Memory B cell (primary cell): Measurements from ENCODE around the gene RB1.
A peak's percentile ranks its signal among the peaks of the same experiment; 100 is the strongest.
"Not testable (repeated sequence)": the region's sequence is repeated elsewhere in the genome, so short reads cannot be mapped to it uniquely, and the experiment has no call there.

Experiments
- ATAC-seq: fragments of 150-1000 bp; cut with Tn5 transposase; 2 replicates; pipeline ENCODE4 v1.10.0; 2021; ENCODE audit warnings: low read depth, mild to moderate bottlenecking, moderate library complexity
- DNase-seq, 2 donors: peaks; one replicate each; pipeline ENCODE4 v3.0.0; 2022; ENCODE audit warnings: low spot score in 2 of 2
- H3K27ac Mint-ChIP-seq: one replicate; pipeline ENCODE4 v1.8.0; 2022; ENCODE audit warnings: mild to moderate bottlenecking, moderate library complexity, mixed read lengths
- H3K27me3 Mint-ChIP-seq: one replicate; pipeline ENCODE4 v1.8.0; 2022; ENCODE audit warnings: mixed read lengths
- H3K36me3 Mint-ChIP-seq: one replicate; pipeline ENCODE4 v1.8.0; 2022; ENCODE audit warnings: mild to moderate bottlenecking, mixed read lengths
- H3K4me1 Mint-ChIP-seq: one replicate; pipeline ENCODE4 v1.8.0; 2022; ENCODE audit warnings: mixed read lengths
- H3K4me3 Mint-ChIP-seq: one replicate; pipeline ENCODE4 v1.8.0; 2022; ENCODE audit warnings: mild to moderate bottlenecking, moderate library complexity, mixed read lengths
- H3K9me3 Mint-ChIP-seq: one replicate; pipeline ENCODE4 v1.8.0; 2022; ENCODE audit warnings: mixed read lengths

Gene RB1

DNA sequence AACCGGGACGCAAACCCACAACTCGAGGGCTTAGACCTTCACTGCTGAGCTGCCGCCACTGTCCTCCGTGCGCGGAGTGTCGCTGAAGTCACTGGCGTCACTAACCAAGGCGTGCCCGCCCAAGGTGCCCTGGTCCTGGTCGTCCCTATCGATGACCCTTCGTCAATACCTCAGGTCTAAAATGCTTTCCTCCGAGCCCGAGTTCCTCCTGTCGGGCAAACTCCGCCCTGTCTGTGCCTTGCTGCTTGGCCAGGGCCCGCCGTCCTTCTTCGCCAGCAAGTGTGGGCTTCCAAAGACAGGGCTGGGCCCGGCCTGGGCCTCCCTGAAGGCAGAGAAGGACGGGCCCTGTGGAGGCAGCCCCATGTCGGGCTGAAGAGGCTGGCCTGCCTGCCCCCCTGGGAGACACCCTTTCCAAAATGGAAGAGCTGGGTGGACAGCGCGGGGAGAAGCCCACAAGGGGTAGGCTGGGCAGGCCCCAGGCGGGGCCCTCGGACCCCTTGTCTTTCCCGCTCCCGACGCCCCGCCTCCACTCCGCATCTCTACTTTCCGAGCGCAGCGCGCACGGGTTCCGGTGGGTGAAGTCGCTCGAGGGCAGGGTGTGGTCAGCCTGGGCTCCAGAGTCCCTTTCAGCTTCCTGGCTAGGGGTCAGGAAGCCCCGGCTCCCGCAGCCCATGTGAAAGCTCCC is 13.4 kb downstream of the RB1 start:
- H3K36me3 Mint-ChIP-seq: peaks cover 57% of the 10 kb centered on the region
- H3K4me1 Mint-ChIP-seq: peaks cover 24% of the 10 kb centered on the region
- H3K27me3 Mint-ChIP-seq: no peaks in the 10 kb centered on the region
- H3K4me3 Mint-ChIP-seq: no peak overlapping the region
- peaks cover 2% of the 10 kb centered on the region for H3K9me3 Mint-ChIP-seq
- ATAC-seq: no peak
- DNase-seq: no peak
- no peak overlapping the region for H3K27ac Mint-ChIP-seq

DNA sequence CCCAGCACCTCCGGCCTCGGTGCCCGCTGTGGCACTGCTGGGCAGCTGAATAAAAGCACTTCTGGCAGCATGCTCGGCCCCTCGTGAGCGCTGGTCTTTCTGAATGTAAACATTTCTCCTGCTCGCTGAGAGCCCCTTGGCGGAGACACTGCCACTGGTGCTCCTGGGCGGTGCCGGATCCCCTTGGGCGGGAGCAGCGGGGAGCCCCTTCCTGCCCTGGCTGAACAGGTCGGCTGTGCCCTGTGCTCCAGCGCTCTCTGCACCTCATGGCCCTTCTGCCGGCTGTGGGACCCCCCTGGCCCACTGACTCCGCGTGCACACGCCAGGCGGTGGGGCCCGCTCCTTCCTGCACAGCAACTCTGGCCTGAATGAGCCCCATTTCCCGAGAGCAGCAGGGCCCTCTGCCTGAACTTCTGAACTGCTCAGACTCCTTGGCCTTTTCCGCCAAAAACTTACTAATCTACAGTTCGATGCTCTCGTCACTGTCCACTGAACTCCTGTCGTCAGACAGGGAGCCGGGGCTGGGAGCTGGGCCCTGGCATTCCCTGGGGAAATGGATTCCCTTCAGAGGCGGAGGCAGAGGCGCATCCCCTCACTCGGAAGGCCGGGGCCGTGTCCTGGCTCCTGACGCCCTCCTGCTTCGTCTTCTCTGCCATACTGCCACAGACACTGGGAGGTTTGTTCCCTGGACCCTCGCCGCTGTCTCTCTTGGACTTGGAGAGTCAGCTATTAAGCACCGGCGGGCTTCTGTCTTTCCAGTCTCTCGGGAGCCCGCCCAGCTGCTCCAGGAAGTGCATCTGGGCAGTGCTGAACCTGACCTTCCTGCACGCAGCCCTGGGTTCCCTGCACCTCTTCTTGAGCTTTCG is 14.2 kb downstream of the RB1 start:
- peaks cover 23% of the 10 kb centered on the region for H3K4me1 Mint-ChIP-seq
- H3K9me3 Mint-ChIP-seq: peaks cover 7% of the 10 kb centered on the region
- ATAC-seq (no peak), DNase-seq (no peak)
- H3K36me3 Mint-ChIP-seq: peaks cover 59% of the 10 kb centered on the region
- peak overlapping the region; percentile 65 for H3K4me3 Mint-ChIP-seq
- no peaks in the 10 kb centered on the region for H3K27me3 Mint-ChIP-seq
- H3K27ac Mint-ChIP-seq: no peak overlapping the region

GRCh38 chr13:48318377-48318811 is 14.8 kb downstream of the RB1 start:
- Mint-ChIP-seq H3K36me3 (peaks cover 56% of the 10 kb centered on the region), H3K4me3 (peak overlapping the region; percentile 65), H3K27me3 (no peaks in the 10 kb centered on the region), H3K4me1 (peaks cover 20% of the 10 kb centered on the region), H3K27ac (peak overlapping the region; percentile 17), H3K9me3 (peaks cover 7% of the 10 kb centered on the region)
- ATAC-seq (no peak), DNase-seq (no peak)

GRCh38 chr13:48318821-48319511 is 15.4 kb downstream of the RB1 start:
- no peak overlapping the region for H3K27ac Mint-ChIP-seq
- peaks cover 7% of the 10 kb centered on the region for H3K9me3 Mint-ChIP-seq
- peak; percentile 29 for ATAC-seq
- H3K4me3 Mint-ChIP-seq: peak overlapping the region; percentile 65
- H3K36me3 Mint-ChIP-seq: peaks cover 54% of the 10 kb centered on the region
- peaks cover 21% of the 10 kb centered on the region for H3K4me1 Mint-ChIP-seq
- no peak for DNase-seq
- H3K27me3 Mint-ChIP-seq: no peaks in the 10 kb centered on the region

DNA sequence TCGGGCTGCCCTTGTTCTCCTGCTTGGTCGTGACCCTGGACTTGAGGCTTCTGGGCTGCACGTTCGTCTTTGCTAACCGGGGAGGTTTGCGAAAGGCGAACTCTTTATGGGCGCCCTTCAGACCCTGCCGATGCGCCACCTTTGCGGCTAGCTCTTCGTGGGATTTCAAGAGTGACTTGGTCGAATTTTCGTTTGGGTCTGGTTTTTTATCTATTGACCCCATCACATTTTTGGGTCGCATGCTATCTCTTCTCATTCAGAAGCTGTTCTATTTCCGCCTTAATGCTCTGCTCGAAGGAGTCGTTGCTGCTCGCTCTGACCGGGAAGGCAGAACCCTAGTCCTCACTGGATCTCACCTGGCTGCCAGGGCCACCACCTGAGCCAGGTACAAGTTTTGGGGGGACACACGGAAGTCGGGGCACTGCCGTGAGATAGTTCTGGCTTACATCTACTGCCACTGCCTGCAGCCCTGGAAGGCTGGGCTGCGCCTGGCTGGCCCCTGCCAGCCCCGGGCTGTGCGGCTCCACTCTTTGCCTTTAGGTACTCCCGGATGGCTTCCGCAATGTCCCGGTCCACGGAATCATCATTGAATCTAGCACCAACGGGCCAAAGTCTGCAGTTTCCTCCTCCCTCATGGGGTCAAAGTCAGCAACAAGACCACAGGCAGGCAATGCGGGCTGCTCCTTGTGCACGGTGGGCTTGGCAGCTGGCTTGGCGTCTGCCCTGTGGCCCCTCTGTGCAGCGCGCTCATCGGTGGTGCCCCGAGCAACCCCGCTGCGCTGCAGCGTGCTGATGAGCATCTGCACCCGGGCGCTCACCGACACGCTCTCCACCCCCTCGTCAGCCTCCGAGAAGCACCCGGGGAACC is 16.2 kb downstream of the RB1 start:
- H3K4me3 Mint-ChIP-seq: peak overlapping the region; percentile 65
- peaks cover 56% of the 10 kb centered on the region for H3K36me3 Mint-ChIP-seq
- DNase-seq: no peak
- no peak for ATAC-seq
- H3K27me3 Mint-ChIP-seq: no peaks in the 10 kb centered on the region
- peaks cover 9% of the 10 kb centered on the region for H3K9me3 Mint-ChIP-seq
- no peak overlapping the region for H3K27ac Mint-ChIP-seq
- peaks cover 26% of the 10 kb centered on the region for H3K4me1 Mint-ChIP-seq

GRCh38 chr13:48320399-48320790 is 16.8 kb downstream of the RB1 start:
- no peak for DNase-seq
- Mint-ChIP-seq H3K36me3 (peaks cover 56% of the 10 kb centered on the region), H3K27me3 (no peaks in the 10 kb centered on the region), H3K9me3 (peaks cover 9% of the 10 kb centered on the region), H3K27ac (no peak overlapping the region), H3K4me3 (peak overlapping the region; percentile 65), H3K4me1 (peaks cover 27% of the 10 kb centered on the region)
- no peak for ATAC-seq

GRCh38 chr13:48320891-48321510 is 17.4 kb downstream of the RB1 start:
- Mint-ChIP-seq H3K4me1 (peaks cover 27% of the 10 kb centered on the region), H3K27ac (no peak overlapping the region), H3K36me3 (peaks cover 54% of the 10 kb centered on the region), H3K9me3 (peaks cover 9% of the 10 kb centered on the region), H3K4me3 (peak overlapping the region; percentile 3), H3K27me3 (no peaks in the 10 kb centered on the region)
- DNase-seq: no peak
- ATAC-seq: no peak

DNA sequence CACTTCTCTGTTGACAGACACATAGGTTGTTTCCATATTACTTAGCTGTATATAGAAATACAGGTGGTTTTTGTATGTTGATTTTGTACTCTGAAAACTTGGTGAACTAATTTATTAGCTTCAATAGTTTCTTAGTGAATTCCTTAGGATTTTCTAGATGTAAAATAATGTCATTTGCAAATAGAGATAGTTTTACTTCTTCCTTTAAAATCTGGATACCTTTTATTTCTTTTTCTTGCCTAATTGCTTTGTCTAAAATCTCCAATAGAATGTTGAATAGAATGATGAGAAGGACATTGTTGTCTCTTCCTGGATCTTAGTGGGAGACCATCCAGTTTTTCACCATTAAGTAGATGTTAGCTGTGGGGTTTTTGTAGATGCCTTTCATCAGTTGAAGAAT is 18.7 kb downstream of the RB1 start:
- DNase-seq (no peak), ATAC-seq (no peak)
- Mint-ChIP-seq H3K4me1 (peaks cover 27% of the 10 kb centered on the region), H3K27me3 (no peaks in the 10 kb centered on the region), H3K9me3 (peaks cover 9% of the 10 kb centered on the region), H3K36me3 (peaks cover 49% of the 10 kb centered on the region), H3K4me3 (no peak overlapping the region), H3K27ac (no peak overlapping the region)

DNA sequence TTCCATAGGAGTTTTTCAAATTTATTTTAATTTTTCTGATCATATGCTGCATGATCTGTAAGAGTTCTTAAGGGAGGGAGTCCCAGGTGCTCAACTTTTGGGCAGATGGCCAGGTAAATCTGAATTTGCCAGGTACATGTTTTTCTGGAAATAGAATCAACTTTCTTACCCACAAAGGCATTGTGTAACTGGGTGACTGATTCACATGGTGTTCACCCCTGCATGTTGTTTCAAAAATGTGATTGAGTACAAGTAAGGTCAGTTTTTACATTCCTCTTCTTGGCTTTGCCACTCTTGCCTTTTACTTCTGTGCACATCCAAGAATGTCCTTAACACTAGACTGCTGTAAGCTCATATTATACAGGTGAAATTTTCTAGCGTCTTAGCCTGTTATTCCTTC is 30.4 kb downstream of the RB1 start:
- Mint-ChIP-seq H3K9me3 (peaks cover 4% of the 10 kb centered on the region), H3K27ac (peak overlapping the region; percentile 77), H3K4me1 (peaks cover 22% of the 10 kb centered on the region), H3K4me3 (no peak overlapping the region), H3K27me3 (peaks cover 1% of the 10 kb centered on the region), H3K36me3 (peaks cover 29% of the 10 kb centered on the region)
- ATAC-seq (no peak), DNase-seq (no peak)

DNA sequence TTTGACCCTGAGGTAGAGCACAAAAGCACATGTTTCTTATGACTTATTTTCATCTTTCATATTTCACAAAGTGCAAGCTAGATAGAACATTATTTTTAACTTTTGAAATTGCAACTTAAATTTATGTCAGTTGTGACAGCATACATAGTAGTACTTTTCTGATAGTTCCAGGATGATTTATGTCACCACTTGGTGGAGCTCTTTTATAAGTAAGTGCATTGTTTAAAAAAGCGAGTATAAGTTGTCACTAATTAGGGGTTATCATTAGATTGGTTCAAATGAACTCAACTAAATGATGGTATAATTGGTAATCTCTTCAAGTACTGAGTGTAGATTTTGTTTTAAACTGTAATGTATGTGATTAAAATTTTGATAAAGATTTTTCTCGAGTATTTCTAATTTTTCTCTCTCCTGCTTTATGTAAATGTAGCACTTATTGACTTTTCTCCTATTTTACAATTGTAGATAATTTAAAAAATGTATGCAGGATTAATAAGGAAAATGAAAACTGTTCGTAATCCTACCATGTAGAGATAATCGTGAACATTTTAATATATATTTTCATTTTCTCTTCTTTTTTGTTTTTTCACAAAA is 31.1 kb downstream of the RB1 start:
- ATAC-seq: peak; percentile 66

GRCh38 chr13:48339198-48339597 is 35.6 kb downstream of the RB1 start:
- Mint-ChIP-seq H3K36me3 (peaks cover 28% of the 10 kb centered on the region), H3K4me1 (peaks cover 10% of the 10 kb centered on the region)
- not testable (repeated sequence) for H3K4me3 Mint-ChIP-seq, ATAC-seq, H3K27ac Mint-ChIP-seq, H3K27me3 Mint-ChIP-seq, DNase-seq, H3K9me3 Mint-ChIP-seq

More for the DNA sequence above, 31.1 kb downstream of the RB1 start:
- Mint-ChIP-seq H3K36me3 (peaks cover 28% of the 10 kb centered on the region), H3K4me1 (peaks cover 20% of the 10 kb centered on the region), H3K9me3 (peaks cover 4% of the 10 kb centered on the region), H3K27me3 (peaks cover 1% of the 10 kb centered on the region), H3K4me3 (no peak overlapping the region), H3K27ac (peak overlapping the region; percentile 35)
- no peak for DNase-seq

- H3K4me3 Mint-ChIP-seq: no peak overlapping the region
- H3K27ac Mint-ChIP-seq: no peak overlapping the region
- no peak for ATAC-seq
- peaks cover 2% of the 10 kb centered on the region for H3K4me1 Mint-ChIP-seq
- peaks cover under 1% of the 10 kb centered on the region for H3K9me3 Mint-ChIP-seq
- peaks cover 32% of the 10 kb centered on the region for H3K36me3 Mint-ChIP-seq
- no peaks in the 10 kb centered on the region for H3K27me3 Mint-ChIP-seq
- no peak for DNase-seq
These were observed 40.7 kb downstream of the RB1 start for GRCh38 chr13:48344264-48344663.

- no peak overlapping the region for H3K4me3 Mint-ChIP-seq
- no peak overlapping the region for H3K27ac Mint-ChIP-seq
- H3K4me1 Mint-ChIP-seq: peaks cover 2% of the 10 kb centered on the region
- peaks cover 14% of the 10 kb centered on the region for H3K9me3 Mint-ChIP-seq
- no peaks in the 10 kb centered on the region for H3K27me3 Mint-ChIP-seq
- H3K36me3 Mint-ChIP-seq: peaks cover 49% of the 10 kb centered on the region
- no peak for DNase-seq
- no peak for ATAC-seq
These were observed 43.0 kb downstream of the RB1 start for GRCh38 chr13:48346583-48346982.
